ENCODE data around the gene TTLL12.

Gene TTLL12

GRCh38 chr22:43144949-43145348, 42.0 kb downstream of the TTLL12 start:
- no peak for TF ChIP-seq CTCF (conservative IDR thresholded peaks at IDR 0.05; ENCODE audit: low read depth, low read length)
- Histone ChIP-seq H3K9ac (no peak overlapping the region), H3K4me1 (ENCODE audit: low read depth, poor library complexity, severe bottlenecking) (peaks cover 32% of the 10 kb centered on the region)

GRCh38 chr22:43142880-43143562, 43.9 kb downstream of the TTLL12 start, which contains the start of gene MCAT:
Gene MCAT, minus strand, starts transcription at chr22:43143398. Its CDS starts 50 bp downstream, at chr22:43143348.
- H3K9ac ChIP-seq = peak within 1 kb of the TSS; percentile 75
- TF ChIP-seq CTCF (conservative IDR thresholded peaks at IDR 0.05; ENCODE audit: low read depth, low read length) = no peak
- peak within 1 kb of the TSS; percentile 81; the same call in 1 of the 2 replicates for H3K4me2 ChIP-seq
- H3K36me3 ChIP-seq (ENCODE audit: insufficient read depth) = no peaks in the 10 kb centered on the region
- peak within 1 kb of the TSS; percentile 70 for H3K27ac ChIP-seq
- peak within 1 kb of the TSS; percentile 82 for H2AFZ ChIP-seq (ENCODE audit: low read depth)
- H3K4me3 ChIP-seq (IDR thresholded peaks at IDR 0.05; ENCODE audit: insufficient read depth, low read depth, low read length) = no peak within 1 kb of the TSS
- H3K79me2 ChIP-seq (ENCODE audit: insufficient read depth, low read depth) = peaks cover 15% of the 10 kb centered on the region
- peaks cover 23% of the 10 kb centered on the region for H3K4me1 ChIP-seq (ENCODE audit: low read depth, poor library complexity, severe bottlenecking)
- no peaks in the 10 kb centered on the region for H4K20me1 ChIP-seq (ENCODE audit: insufficient read depth)
- H3K27me3 ChIP-seq (ENCODE audit: insufficient read depth, low read depth) = no peaks in the 10 kb centered on the region

More at GRCh38 chr22:43144949-43145348, 42.0 kb downstream of the TTLL12 start:
- Histone ChIP-seq H3K4me2 (no peak overlapping the region), H3K27ac (no peak overlapping the region), H3K36me3 (ENCODE audit: insufficient read depth) (no peaks in the 10 kb centered on the region), H4K20me1 (ENCODE audit: insufficient read depth) (no peaks in the 10 kb centered on the region), H2AFZ (ENCODE audit: low read depth) (no peak overlapping the region), H3K4me3 (IDR thresholded peaks at IDR 0.05; ENCODE audit: insufficient read depth, low read depth, low read length) (no peak overlapping the region), H3K79me2 (ENCODE audit: insufficient read depth, low read depth) (peaks cover 15% of the 10 kb centered on the region), H3K27me3 (ENCODE audit: insufficient read depth, low read depth) (no peaks in the 10 kb centered on the region)

- no peaks in the 10 kb centered on the region for H3K36me3 ChIP-seq (ENCODE audit: insufficient read depth)
- no peak overlapping the region for H2AFZ ChIP-seq (ENCODE audit: low read depth)
- peaks cover 8% of the 10 kb centered on the region for H3K79me2 ChIP-seq (ENCODE audit: insufficient read depth, low read depth)
- H3K4me3 ChIP-seq (IDR thresholded peaks at IDR 0.05; ENCODE audit: insufficient read depth, low read depth, low read length) = no peak overlapping the region
- TF ChIP-seq CTCF (conservative IDR thresholded peaks at IDR 0.05; ENCODE audit: low read depth, low read length) = no peak
- H3K9ac ChIP-seq = no peak overlapping the region
- no peak overlapping the region for H3K4me2 ChIP-seq
- no peaks in the 10 kb centered on the region for H3K27me3 ChIP-seq (ENCODE audit: insufficient read depth, low read depth)
- no peak overlapping the region for H3K27ac ChIP-seq
- H4K20me1 ChIP-seq (ENCODE audit: insufficient read depth) = no peaks in the 10 kb centered on the region
- H3K4me1 ChIP-seq (ENCODE audit: low read depth, poor library complexity, severe bottlenecking) = peaks cover 3% of the 10 kb centered on the region
Observed at GRCh38 chr22:43136801-43137200, 50.1 kb downstream of the TTLL12 start.

GRCh38 chr22:43136255-43136654, 50.7 kb downstream of the TTLL12 start:
- TF ChIP-seq CTCF (conservative IDR thresholded peaks at IDR 0.05; ENCODE audit: low read depth, low read length) = peak; percentile 59
- H4K20me1 ChIP-seq (ENCODE audit: insufficient read depth) = no peaks in the 10 kb centered on the region
- H3K4me3 ChIP-seq (IDR thresholded peaks at IDR 0.05; ENCODE audit: insufficient read depth, low read depth, low read length) = no peak overlapping the region
- no peaks in the 10 kb centered on the region for H3K4me1 ChIP-seq (ENCODE audit: low read depth, poor library complexity, severe bottlenecking)
- no peaks in the 10 kb centered on the region for H3K27me3 ChIP-seq (ENCODE audit: insufficient read depth, low read depth)
- H3K36me3 ChIP-seq (ENCODE audit: insufficient read depth) = no peaks in the 10 kb centered on the region
- H3K27ac ChIP-seq = no peak overlapping the region
- no peak overlapping the region for H3K4me2 ChIP-seq
- H3K9ac ChIP-seq = no peak overlapping the region
- H3K79me2 ChIP-seq (ENCODE audit: insufficient read depth, low read depth) = peaks cover 3% of the 10 kb centered on the region; the same call in 1 of the 2 replicates
- H2AFZ ChIP-seq (ENCODE audit: low read depth) = no peak overlapping the region

Measured in KMS-11 (cell line).